ENCODE measurements around the gene FICD.

FICD gene

DNA sequence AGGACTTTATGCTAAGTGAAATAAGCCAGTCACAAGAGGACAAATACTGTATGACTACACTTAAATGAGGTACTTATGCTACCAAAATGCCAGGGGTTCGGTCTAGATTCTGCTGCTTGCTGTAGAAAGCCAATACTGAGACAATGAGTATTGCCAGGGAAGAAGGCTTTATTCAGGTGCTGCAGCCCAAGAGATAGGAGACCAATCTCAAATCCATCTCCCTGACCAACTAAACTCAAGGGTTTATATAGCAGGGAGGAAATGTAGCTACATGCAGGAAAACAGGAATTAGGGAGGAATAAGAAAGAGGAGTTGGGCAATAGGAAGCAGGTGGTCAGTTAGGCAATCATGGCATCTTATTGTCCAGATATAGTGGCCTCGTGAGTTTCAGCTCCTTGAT lies 12.2 kb upstream of the FICD start:
- Histone ChIP-seq H3K36me3 (ENCODE audit: low read length) (no peaks in the 10 kb centered on the region), H3K9me3 (ENCODE audit: insufficient read depth, low read length) (peaks cover 12% of the 10 kb centered on the region; the same call in 1 of the 2 replicates), H2AFZ (ENCODE audit: low read depth, low read length, severe bottlenecking) (no peak overlapping the region), H3K4me2 (ENCODE audit: low read depth, low read length, poor library complexity, severe bottlenecking) (no peak overlapping the region), H3K27ac (ENCODE audit: low read depth, low read length) (no peak overlapping the region), H3K9me2 (replicated peaks; ENCODE audit: insufficient read depth, low read length) (no peaks in the 10 kb centered on the region), H4K20me1 (ENCODE audit: low read depth, low read length) (no peaks in the 10 kb centered on the region), H3F3A (ENCODE audit: insufficient read depth) (no peaks in the 10 kb centered on the region), H3K9ac (ENCODE audit: low read length) (no peak overlapping the region), H3K4me3 (ENCODE audit: insufficient read depth, low read length, poor library complexity, severe bottlenecking) (no peak overlapping the region), H3K27me3 (ENCODE audit: low read length) (no peaks in the 10 kb centered on the region), H3K79me2 (ENCODE audit: insufficient read depth, low read length) (no peaks in the 10 kb centered on the region)
- TF ChIP-seq EZH2phosphoT487 (conservative IDR thresholded peaks at IDR 0.05; ENCODE audit: low read length): no peak
- TF ChIP-seq, protein P1, sequence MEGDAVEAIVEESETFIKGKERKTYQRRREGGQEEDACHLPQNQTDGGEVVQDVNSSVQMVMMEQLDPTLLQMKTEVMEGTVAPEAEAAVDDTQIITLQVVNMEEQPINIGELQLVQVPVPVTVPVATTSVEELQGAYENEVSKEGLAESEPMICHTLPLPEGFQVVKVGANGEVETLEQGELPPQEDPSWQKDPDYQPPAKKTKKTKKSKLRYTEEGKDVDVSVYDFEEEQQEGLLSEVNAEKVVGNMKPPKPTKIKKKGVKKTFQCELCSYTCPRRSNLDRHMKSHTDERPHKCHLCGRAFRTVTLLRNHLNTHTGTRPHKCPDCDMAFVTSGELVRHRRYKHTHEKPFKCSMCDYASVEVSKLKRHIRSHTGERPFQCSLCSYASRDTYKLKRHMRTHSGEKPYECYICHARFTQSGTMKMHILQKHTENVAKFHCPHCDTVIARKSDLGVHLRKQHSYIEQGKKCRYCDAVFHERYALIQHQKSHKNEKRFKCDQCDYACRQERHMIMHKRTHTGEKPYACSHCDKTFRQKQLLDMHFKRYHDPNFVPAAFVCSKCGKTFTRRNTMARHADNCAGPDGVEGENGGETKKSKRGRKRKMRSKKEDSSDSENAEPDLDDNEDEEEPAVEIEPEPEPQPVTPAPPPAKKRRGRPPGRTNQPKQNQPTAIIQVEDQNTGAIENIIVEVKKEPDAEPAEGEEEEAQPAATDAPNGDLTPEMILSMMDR (IDR thresholded peaks at IDR 0.05; ENCODE audit: insufficient read depth, low read length, poor library complexity, severe bottlenecking): no peak

DNA sequence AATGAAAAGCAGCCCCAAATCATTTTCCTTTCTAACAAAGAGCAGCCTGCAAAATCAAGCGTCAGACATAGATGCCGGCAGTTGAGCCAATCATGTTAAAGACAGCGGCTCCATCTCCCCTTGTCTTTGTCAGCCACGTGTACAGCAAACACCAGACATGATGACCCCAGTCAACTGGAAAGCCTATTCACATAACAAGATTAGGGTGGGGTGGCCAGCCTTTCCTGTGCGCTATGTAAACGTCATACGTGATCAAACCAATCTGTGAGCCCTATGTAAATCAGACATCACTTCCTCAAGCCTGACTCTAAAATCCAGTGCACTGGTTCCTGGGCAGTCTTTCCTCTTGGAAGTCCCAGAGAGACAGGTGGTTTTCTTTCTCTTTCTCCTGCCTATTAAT lies 9.9 kb upstream of the FICD start:
- Histone ChIP-seq H3K9ac (ENCODE audit: low read length) (no peak overlapping the region), H3F3A (ENCODE audit: insufficient read depth) (no peaks in the 10 kb centered on the region), H4K20me1 (ENCODE audit: low read depth, low read length) (no peaks in the 10 kb centered on the region), H3K36me3 (ENCODE audit: low read length) (no peaks in the 10 kb centered on the region), H3K9me2 (replicated peaks; ENCODE audit: insufficient read depth, low read length) (no peaks in the 10 kb centered on the region), H3K79me2 (ENCODE audit: insufficient read depth, low read length) (no peaks in the 10 kb centered on the region), H3K27me3 (ENCODE audit: low read length) (no peaks in the 10 kb centered on the region), H3K9me3 (ENCODE audit: insufficient read depth, low read length) (peaks cover 12% of the 10 kb centered on the region; the same call in 1 of the 2 replicates), H3K27ac (ENCODE audit: low read depth, low read length) (no peak overlapping the region), H3K4me3 (ENCODE audit: insufficient read depth, low read length, poor library complexity, severe bottlenecking) (no peak overlapping the region), H2AFZ (ENCODE audit: low read depth, low read length, severe bottlenecking) (no peak overlapping the region), H3K4me2 (ENCODE audit: low read depth, low read length, poor library complexity, severe bottlenecking) (no peak overlapping the region)
- TF ChIP-seq, protein P1 (IDR thresholded peaks at IDR 0.05; ENCODE audit: insufficient read depth, low read length, poor library complexity, severe bottlenecking): no peak
- TF ChIP-seq EZH2phosphoT487 (conservative IDR thresholded peaks at IDR 0.05; ENCODE audit: low read length): no peak

- Histone ChIP-seq H3K9me2 (replicated peaks; ENCODE audit: insufficient read depth, low read length) (no peaks in the 10 kb centered on the region), H3K4me3 (ENCODE audit: insufficient read depth, low read length, poor library complexity, severe bottlenecking) (no peak overlapping the region), H3K27me3 (ENCODE audit: low read length) (no peaks in the 10 kb centered on the region), H3K4me2 (ENCODE audit: low read depth, low read length, poor library complexity, severe bottlenecking) (no peak overlapping the region), H3K27ac (ENCODE audit: low read depth, low read length) (no peak overlapping the region), H4K20me1 (ENCODE audit: low read depth, low read length) (no peaks in the 10 kb centered on the region), H3F3A (ENCODE audit: insufficient read depth) (no peaks in the 10 kb centered on the region), H3K79me2 (ENCODE audit: insufficient read depth, low read length) (no peaks in the 10 kb centered on the region), H3K9me3 (ENCODE audit: insufficient read depth, low read length) (peaks cover 6% of the 10 kb centered on the region; the same call in 1 of the 2 replicates), H3K9ac (ENCODE audit: low read length) (no peak overlapping the region), H3K36me3 (ENCODE audit: low read length) (no peaks in the 10 kb centered on the region), H2AFZ (ENCODE audit: low read depth, low read length, severe bottlenecking) (no peak overlapping the region)
- TF ChIP-seq, protein P1 (IDR thresholded peaks at IDR 0.05; ENCODE audit: insufficient read depth, low read length, poor library complexity, severe bottlenecking): no peak
- no peak for TF ChIP-seq EZH2phosphoT487 (conservative IDR thresholded peaks at IDR 0.05; ENCODE audit: low read length)
Observed at GRCh38 chr12:108507971-108508642, 7.0 kb upstream of the FICD start.

Data from SU-DHL-6 (cell line).